Right lung (tissue), 5 donors: ENCODE results near the gene SLC44A1. TPM values are rescaled to one million over a fixed set of nuclear protein-coding genes. Genes with fewer than 3 reads are reported as not detected.
A peak's percentile ranks its signal among the peaks of the same experiment; 100 is the strongest.
"Not testable (repeated sequence)": the region's sequence is repeated elsewhere in the genome, so short reads cannot be mapped to it uniquely, and the experiment has no call there.

Source experiments
- DNase-seq, 2 donors: peaks; one replicate each; pipeline ENCODE4 v3.0.0-alpha.2; 2013
- polyA plus RNA-seq, 5 donors: library from polyadenylated mRNA; unstranded; fragments of 120-200 nt; gene quantifications; one replicate each; pipeline versions ENCODE4 v1.2.1 to v1.2.3, GENCODE V29; 2013; ENCODE audit warnings: inconsistent platforms in 1 of 5, low replicate concordance in 1 of 5; ENCODE audit not compliant: insufficient read length in 5 of 5, insufficient read depth in 1 of 5

SLC44A1 gene
- polyA plus RNA-seq, 5 donors: 50.5 to 75.2 (median 74.9) TPM

GRCh38 chr9:105241356-105242043 is 3.0 kb upstream of the SLC44A1 start:
- DNase-seq: no peak

GRCh38 chr9:105242062-105242461 is 2.4 kb upstream of the SLC44A1 start:
- no peak for DNase-seq

DNA sequence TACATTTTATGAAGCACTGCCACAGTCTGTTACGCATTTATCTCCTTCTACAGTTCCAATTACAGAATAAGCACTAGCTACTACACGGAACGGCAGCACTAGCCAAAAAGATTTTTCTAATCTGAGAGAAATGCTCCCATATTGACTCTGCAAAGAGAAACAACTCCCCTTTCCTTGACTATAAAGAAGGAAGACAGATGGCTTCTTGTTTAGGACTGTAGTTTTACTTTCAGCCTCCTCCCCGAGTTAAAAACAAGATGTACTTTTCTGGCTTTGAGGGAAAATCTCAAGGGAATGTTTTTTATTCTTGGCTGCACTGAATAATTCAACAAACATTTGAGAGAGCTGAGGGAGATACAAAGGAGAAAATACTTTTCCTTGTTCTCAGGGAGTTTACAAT is 1.9 kb upstream of the SLC44A1 start:
- DNase-seq: no peak

- no peak for DNase-seq
Measured at GRCh38 chr9:105243015-105243686, 1.3 kb upstream of the SLC44A1 start.

GRCh38 chr9:105244734-105245028 is 230 bp downstream of the SLC44A1 start:
- DNase-seq: no peak

DNA sequence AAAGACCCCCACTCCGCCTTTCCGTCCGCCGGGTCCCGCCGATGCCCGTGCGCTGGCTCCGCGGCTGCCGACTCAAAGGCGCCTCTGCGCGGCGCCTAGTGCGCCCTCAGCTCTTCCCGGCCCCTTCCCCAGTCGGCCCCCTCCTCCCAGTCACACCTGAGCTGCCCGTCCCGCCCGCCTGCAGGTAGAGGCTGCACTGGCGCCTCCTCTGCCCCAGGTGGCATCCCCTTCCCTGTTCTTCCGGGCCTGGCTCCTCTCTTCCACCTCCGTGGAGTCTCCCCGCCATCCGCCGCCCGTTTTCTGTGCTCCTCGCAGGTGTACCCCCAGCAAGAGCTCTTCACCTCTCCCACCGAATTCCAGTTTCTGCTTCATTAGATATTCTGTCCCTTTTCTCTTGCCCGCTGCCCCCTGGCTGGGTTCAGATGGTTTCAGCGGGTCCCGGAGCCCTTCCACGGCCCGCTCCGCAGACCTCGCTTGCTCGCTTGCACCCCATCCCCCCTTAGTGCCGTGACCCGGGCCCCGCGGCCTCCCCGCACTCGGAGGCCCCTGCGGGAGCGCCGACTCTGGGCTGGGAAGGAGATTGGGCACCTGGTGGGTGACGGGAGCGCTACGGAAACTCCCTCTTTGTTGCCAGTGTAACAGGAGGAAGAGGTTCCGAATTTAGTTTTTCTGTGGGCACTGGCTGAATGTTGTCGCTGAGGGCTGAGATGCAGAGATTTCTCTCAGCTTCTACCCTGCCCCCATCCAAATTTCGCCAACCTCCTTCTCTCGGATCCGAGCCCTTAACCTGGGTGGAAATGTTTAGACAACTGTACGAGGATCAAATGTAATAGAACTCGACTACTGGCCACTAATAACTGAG is 809 bp downstream of the SLC44A1 start:
- DNase-seq: peak; percentile 45 to 50

DNA sequence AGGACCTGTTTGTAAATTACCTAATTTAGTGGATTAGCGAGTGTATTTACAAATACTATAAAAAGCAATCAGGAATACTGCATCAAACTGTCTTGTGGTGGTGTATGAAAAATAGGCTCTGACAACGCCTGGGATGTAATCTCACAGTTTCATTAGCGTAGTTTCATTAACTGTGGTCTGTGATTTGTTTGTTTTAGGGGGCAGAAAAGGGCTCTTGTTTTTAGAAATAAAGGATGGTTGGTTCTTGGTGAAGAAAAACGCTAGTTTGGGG is 1.4 kb downstream of the SLC44A1 start:
- DNase-seq: no peak

- no peak for DNase-seq
Measured at GRCh38 chr9:105246656-105247173, 2.3 kb downstream of the SLC44A1 start.

GRCh38 chr9:105248691-105249090 is 4.2 kb downstream of the SLC44A1 start:
- no peak for DNase-seq

DNA sequence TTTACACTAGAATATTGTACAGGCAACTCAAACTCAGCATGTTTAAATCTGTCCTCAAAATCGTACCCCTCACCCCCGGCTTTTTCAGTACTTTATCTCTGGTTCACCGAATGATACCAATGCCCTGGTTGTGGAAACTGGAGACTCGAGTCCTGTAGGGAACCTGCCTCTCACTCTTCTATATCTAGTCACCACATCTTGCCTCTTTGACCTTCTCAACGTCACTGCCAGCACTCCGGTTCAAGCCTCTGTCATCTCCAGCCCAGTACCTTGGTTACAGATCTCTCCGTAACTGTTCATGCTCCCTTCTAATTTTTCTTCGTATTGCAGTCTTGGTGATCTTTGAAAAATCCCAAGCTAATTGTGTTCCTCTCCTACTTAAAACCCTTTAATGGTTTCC is 6.7 kb downstream of the SLC44A1 start:
- DNase-seq: no peak

DNA sequence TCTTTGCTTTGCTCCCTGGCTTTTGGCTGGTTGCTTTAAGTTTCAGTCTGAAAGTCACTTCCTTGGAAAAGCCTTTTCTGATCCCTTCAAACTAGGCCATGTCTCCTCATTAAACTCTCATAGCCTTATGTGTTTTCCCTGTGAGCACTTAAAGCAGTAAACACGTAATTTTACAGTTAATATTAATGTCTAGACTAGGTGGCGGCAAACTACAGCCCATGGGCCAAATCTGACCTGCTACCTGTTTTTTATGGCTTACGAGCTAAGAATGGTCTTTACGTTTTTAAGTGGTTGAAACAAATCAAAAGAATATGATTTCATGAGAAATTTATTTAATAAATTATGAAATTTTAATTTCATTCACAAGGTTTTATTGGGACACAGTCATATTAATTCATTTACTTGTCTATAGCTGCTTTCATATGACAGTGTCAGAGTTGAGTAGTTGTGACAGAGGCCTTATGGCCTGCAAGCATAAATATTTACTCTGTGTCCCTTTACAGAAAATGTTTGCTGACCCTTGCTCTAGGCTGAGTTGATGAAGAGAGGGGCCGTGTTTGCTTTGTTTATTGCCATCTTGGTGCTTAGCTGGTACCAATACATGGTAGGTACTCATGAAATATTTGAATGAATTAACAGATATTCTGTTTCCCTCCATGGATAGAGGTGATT is 7.4 kb downstream of the SLC44A1 start:
- DNase-seq: no peak

DNA sequence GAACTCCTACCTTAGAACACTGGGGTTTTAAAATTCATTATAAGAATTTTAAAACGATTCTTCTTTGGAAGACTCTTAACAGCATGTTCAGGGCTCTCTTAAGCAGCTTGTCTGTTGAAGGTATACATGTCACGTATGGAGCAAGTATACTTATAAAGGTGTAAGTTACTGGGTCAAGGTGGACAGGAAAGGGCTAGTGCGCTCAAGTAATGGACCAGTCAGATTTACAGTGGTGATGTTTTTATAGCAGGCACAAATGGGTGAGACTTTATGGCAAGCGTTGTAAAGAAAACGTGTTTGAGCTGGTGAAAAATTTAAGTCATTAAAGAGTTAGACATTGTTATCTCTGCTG is 7.9 kb downstream of the SLC44A1 start:
- no peak for DNase-seq

GRCh38 chr9:105254226-105254625 is 9.8 kb downstream of the SLC44A1 start:
- DNase-seq: no peak

GRCh38 chr9:105255421-105255820 is 11.0 kb downstream of the SLC44A1 start:
- no peak for DNase-seq

DNA sequence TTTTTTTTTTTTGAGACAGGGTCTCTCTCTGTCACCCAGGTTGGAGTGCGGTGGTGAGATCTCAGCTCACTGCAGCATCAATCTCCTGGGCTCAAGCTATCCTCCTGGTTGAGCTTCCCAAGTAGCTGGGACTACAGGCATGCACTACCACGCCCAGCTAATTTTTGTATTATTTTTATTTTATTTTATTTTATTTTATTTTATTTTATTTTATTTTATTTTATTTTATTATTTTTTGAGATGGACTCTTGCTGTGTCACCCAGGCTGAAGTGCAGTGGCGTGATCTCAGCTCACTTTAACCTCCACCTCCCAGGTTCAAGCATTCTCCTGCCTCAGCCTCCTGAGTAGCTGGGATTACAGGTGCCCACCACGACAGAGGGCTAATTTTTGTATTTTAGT is 12.1 kb downstream of the SLC44A1 start:
- not testable (repeated sequence) for DNase-seq

DNA sequence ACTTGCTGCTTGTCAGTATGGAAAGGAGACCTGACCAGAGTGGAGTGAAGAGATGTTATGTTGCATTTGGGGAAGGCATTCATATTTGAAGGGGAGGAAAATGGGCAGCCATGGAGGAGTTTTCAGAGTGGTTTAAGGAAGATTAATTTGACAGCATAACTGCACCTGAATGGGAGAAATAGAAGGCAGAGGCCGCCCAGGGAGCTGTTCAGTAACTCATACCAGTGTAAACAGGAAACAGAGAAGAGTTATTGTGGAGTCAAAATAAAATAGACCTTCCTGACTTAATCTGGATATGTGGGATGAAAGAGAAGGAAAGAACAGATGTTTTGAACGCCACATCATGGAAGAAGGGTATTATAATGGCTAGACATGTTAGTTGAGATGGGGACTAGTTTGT is 13.4 kb downstream of the SLC44A1 start:
- no peak for DNase-seq

DNA sequence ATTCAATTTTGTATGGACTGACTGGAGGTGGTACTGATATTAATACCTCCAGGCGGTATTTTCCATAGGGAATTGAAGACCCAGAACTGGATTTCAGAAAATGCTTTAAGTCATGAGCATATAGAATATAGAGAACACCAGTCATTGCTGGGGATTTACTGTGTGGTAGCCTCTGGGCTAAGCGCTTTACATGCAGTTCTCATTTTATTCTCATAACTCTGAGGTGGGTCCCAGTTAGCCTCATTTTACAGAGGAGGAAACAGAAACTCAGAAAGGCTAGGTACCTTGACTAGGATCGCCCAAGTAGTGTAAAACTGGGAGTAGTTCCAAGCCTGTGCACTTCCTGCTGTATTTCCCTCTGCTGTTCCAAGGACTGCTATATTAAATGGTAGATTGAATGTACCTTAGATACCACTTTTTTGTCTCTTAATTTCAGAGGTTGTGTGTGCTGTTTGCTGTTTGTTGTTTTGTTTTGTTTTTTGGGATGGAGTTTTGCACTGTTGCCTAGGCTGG is 13.8 kb downstream of the SLC44A1 start:
- no peak for DNase-seq

DNA sequence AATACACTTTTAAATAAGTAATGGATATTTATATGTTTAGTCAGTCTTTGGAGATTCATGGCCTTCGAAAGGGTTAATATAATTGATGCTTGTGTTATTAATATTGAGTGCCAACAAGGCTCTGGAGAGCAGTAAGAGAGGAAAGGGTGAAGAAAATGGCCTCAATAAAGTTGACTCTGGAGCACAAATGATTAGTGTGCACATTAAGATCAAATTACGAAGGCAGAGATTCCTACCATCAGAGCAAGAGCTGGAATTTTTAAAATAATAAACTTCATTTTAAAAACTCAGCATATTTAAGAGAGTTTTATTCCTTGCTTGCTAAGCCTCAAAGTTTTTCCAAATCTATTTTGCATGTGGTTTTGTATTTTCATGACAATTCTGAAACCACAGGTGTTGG is 14.8 kb downstream of the SLC44A1 start:
- DNase-seq: no peak

GRCh38 chr9:105259731-105260612 is 15.5 kb downstream of the SLC44A1 start:
- DNase-seq: no peak

GRCh38 chr9:105262497-105262896 is 18.0 kb downstream of the SLC44A1 start:
- DNase-seq: no peak

DNA sequence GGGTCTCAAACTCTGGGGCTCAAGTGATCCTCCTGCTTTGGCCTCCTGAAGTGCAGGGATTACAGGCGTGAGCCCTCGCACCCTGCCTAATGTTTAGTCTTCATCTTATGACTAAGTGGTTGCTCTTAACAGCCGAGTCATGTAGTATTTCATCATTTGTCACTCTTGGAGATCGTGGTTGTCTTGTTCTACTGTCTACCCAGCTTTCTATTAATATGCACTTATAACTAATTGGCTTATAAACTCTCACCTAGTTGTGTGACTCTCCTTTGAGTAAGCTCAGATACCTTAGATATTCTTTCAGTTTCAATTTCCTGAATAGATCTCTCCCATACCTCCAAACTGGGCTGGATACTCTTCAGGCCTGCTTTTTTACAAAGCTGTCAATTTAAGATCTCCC is 19.9 kb downstream of the SLC44A1 start:
- no peak for DNase-seq
